ENCODE measurements around the gene CYP27B1. TPM values are rescaled to one million over a fixed set of nuclear protein-coding genes. Genes with fewer than 3 reads are reported as not detected.
A peak's percentile ranks its signal among the peaks of the same experiment; 100 is the strongest.

Gene CYP27B1
- total RNA-seq, 1 experiment from 2014 or later = 27.5 TPM

GRCh38 chr12:57719777-57720605 is 46.9 kb downstream of the CYP27B1 start:
- no peak overlapping the region for H3K27ac Mint-ChIP-seq (ENCODE audit: low read depth, unreplicated experiment)
- CTCF ChIA-PET = interaction anchor here (0.6 to 1.5 kb wide), 5 partner anchors 11 to 135 kb away, joined by 3 read pairs; partner anchors contain the start of gene TSFM

GRCh38 chr12:57718641-57719528 is 48.0 kb downstream of the CYP27B1 start:
- BruUV-seq (replicated peaks) = no TSS peak
- no peak overlapping the region for H3K4me3 Mint-ChIP-seq (ENCODE audit: unreplicated experiment)
- TF ChIP-seq CTCF (IDR thresholded peaks at IDR 0.05; ENCODE audit: unreplicated experiment) = no peak
- H3K36me3 Mint-ChIP-seq (ENCODE audit: insufficient read depth, unreplicated experiment) = peaks cover 46% of the 10 kb centered on the region
- no peak overlapping the region for H3K27ac Mint-ChIP-seq (ENCODE audit: low read depth, unreplicated experiment)
- DNase-seq (ENCODE audit: unreplicated experiment) = no peak
- ChIA-PET POLR2A (no interaction called here), CTCF (interaction anchor here (1.1 to 1.5 kb wide), 2 partner anchors 18 to 63 kb away, joined by 3 to 7 read pairs; no protein-coding TSS in a partner anchor)
- no peaks in the 10 kb centered on the region for H3K27me3 Mint-ChIP-seq (ENCODE audit: insufficient read depth, unreplicated experiment)
- intact Hi-C loops (cut with micrococcal nuclease) = no loop called here
- no peaks in the 10 kb centered on the region for H3K9me3 Mint-ChIP-seq (ENCODE audit: unreplicated experiment)
- H3K4me1 Mint-ChIP-seq (ENCODE audit: insufficient read depth, unreplicated experiment) = no peaks in the 10 kb centered on the region

More at GRCh38 chr12:57719777-57720605, 46.9 kb downstream of the CYP27B1 start:
- Mint-ChIP-seq H3K36me3 (ENCODE audit: insufficient read depth, unreplicated experiment) (peaks cover 38% of the 10 kb centered on the region), H3K4me3 (ENCODE audit: unreplicated experiment) (no peak overlapping the region), H3K9me3 (ENCODE audit: unreplicated experiment) (no peaks in the 10 kb centered on the region), H3K4me1 (ENCODE audit: insufficient read depth, unreplicated experiment) (no peaks in the 10 kb centered on the region), H3K27me3 (ENCODE audit: insufficient read depth, unreplicated experiment) (no peaks in the 10 kb centered on the region)
- TF ChIP-seq CTCF (IDR thresholded peaks at IDR 0.05; ENCODE audit: unreplicated experiment) = no peak
- no TSS peak for BruUV-seq (replicated peaks)
- no peak for DNase-seq (ENCODE audit: unreplicated experiment)
- intact Hi-C loops (cut with micrococcal nuclease) = no loop called here
- POLR2A ChIA-PET = no interaction called here

GRCh38 chr12:57717846-57718640 is 48.8 kb downstream of the CYP27B1 start:
- Mint-ChIP-seq H3K4me1 (ENCODE audit: insufficient read depth, unreplicated experiment) (no peaks in the 10 kb centered on the region), H3K27ac (ENCODE audit: low read depth, unreplicated experiment) (no peak overlapping the region), H3K27me3 (ENCODE audit: insufficient read depth, unreplicated experiment) (no peaks in the 10 kb centered on the region), H3K9me3 (ENCODE audit: unreplicated experiment) (no peaks in the 10 kb centered on the region), H3K4me3 (ENCODE audit: unreplicated experiment) (no peak overlapping the region), H3K36me3 (ENCODE audit: insufficient read depth, unreplicated experiment) (peaks cover 49% of the 10 kb centered on the region)
- DNase-seq (ENCODE audit: unreplicated experiment) = no peak
- intact Hi-C loops (cut with micrococcal nuclease) = no loop called here
- TSS peak; percentile 5 for BruUV-seq (replicated peaks)
- CTCF ChIA-PET = interaction anchor here (0.7 to 1.5 kb wide), 3 partner anchors 19 to 1337 kb away, joined by 3 to 7 read pairs (median 4); no protein-coding TSS in a partner anchor
- TF ChIP-seq CTCF (IDR thresholded peaks at IDR 0.05; ENCODE audit: unreplicated experiment) = no peak
- POLR2A ChIA-PET = no interaction called here

Measured in MCF 10A (cell line).